OCI-LY7 (cell line): ENCODE measurements around the gene MYMK. TPM values are rescaled to one million over a fixed set of nuclear protein-coding genes. Genes with fewer than 3 reads are reported as not detected.
"Not testable (repeated sequence)": the region's sequence is repeated elsewhere in the genome, so short reads cannot be mapped to it uniquely, and the experiment has no call there.

Source experiments
- BruUV-seq: library from RNA; stranded (reverse); fragments of 400-500 nt; replicated peaks from 2 replicates; lab custom pipeline; 2021; lab: Mats Ljungman, UMichigan
- CTCF ChIA-PET: fragments of 300-600 bp; sonication (Branson Sonifier 250); formaldehyde crosslinking; loops from one replicate; lab custom pipeline; 2022; ENCODE audit warnings: antibody characterized with exemption; ENCODE audit not compliant: unreplicated experiment; lab: Charles Lee
- POLR2A ChIA-PET: fragments of 300-600 bp; sonication (Branson Sonifier 250); formaldehyde crosslinking; loops from one replicate; lab custom pipeline; 2022; ENCODE audit warnings: antibody characterized with exemption; lab: Charles Lee
- DNase-seq: peaks from one replicate; pipeline ENCODE4 v3.0.0-alpha.2; 2015; ENCODE audit warnings: low spot score
- H2AFZ ChIP-seq: fragments of 200-600 bp; sonication (generic), shearing (Covaris generic); 2 replicates; pipeline ENCODE4 v1.6.1; 2014; ENCODE audit warnings: mild to moderate bottlenecking, antibody characterized with exemption, low read length, moderate library complexity
- H3K27ac ChIP-seq: fragments of 200-600 bp; sonication (generic); 2 replicates; pipeline ENCODE4 v1.5.1; 2014; ENCODE audit warnings: mixed run types, low read depth, mild to moderate bottlenecking, moderate library complexity, low read length, inconsistent platforms; ENCODE audit not compliant: poor library complexity, severe bottlenecking
- H3K36me3 ChIP-seq: fragments of 200-600 bp; sonication (generic); 2 replicates; pipeline ENCODE4 v1.6.1; 2014; ENCODE audit warnings: mild to moderate bottlenecking, antibody characterized with exemption, low read length, moderate library complexity, mixed read lengths; ENCODE audit not compliant: insufficient read depth
- H3K4me1 ChIP-seq: fragments of 200-600 bp; sonication (generic); 2 replicates; pipeline ENCODE4 v1.5.1; 2014; ENCODE audit warnings: mild to moderate bottlenecking, low read length; ENCODE audit not compliant: insufficient read depth, poor library complexity, severe bottlenecking
- H3K4me2 ChIP-seq: fragments of 200-600 bp; sonication (generic); 2 replicates; pipeline ENCODE4 v1.6.1; 2014; ENCODE audit warnings: mild to moderate bottlenecking, low read length
- H3K4me3 ChIP-seq: fragments of 200-600 bp; sonication (generic); 2 replicates; pipeline ENCODE4 v1.5.1; 2014; ENCODE audit warnings: mild to moderate bottlenecking, low read depth, low read length; ENCODE audit not compliant: poor library complexity, severe bottlenecking
- H3K79me2 ChIP-seq: fragments of 200-600 bp; sonication (generic); 2 replicates; pipeline ENCODE4 v1.6.1; 2016; ENCODE audit warnings: low read depth, mild to moderate bottlenecking, low read length, moderate library complexity, mixed read lengths; ENCODE audit not compliant: insufficient read depth
- H3K9me2 ChIP-seq: fragments of 200-600 bp; sonication (generic); 2 replicates; pipeline ENCODE4 v1.6.1; 2016; ENCODE audit warnings: mild to moderate bottlenecking, low read length, mixed read lengths; ENCODE audit not compliant: insufficient read depth
- H3K9me3 ChIP-seq: fragments of 200-600 bp; sonication (generic); 2 replicates; pipeline ENCODE4 v1.6.1; 2014; ENCODE audit warnings: mild to moderate bottlenecking, mixed run types, low read length, mixed read lengths
- H4K20me1 ChIP-seq: fragments of 200-600 bp; sonication (generic); 2 replicates; pipeline ENCODE4 v1.6.1; 2014; ENCODE audit warnings: mild to moderate bottlenecking, antibody characterized with exemption, low read length, moderate library complexity, mixed read lengths; ENCODE audit not compliant: insufficient read depth
- EZH2phosphoT487 ChIP-seq: fragments of 200-600 bp; sonication (generic); IDR thresholded peaks from 2 replicates; pipeline ENCODE4 v1.6.1; 2018; ENCODE audit warnings: low read depth, borderline replicate concordance, mild to moderate bottlenecking, mixed run types, antibody characterized with exemption, low read length, moderate library complexity, mixed read lengths
- intact Hi-C: fragments of 100-400 bp; cut with micrococcal nuclease; formaldehyde crosslinking; loops from one replicate; pipeline ENCODE4 v1.10.0; 2022; ENCODE audit not compliant: unreplicated experiment
- total RNA-seq, 2 experiments: library from RNA; depleted of rRNA in 1 of 2; stranded (reverse); fragments of >200 nt in 1 of 2; shearing (Covaris generic) in 1 of 2; gene quantifications; 2 replicates each; pipeline ENCODE4 v1.2.3, GENCODE V29; 2014 to 2022
- TF ChIP-seq, protein P1 (sequence below): fragments of 200-600 bp; sonication (generic); conservative IDR thresholded peaks from 2 replicates; pipeline ENCODE4 v1.5.1; 2014; ENCODE audit warnings: mild to moderate bottlenecking, antibody characterized with exemption, low read length, moderate library complexity, mixed read lengths

Gene MYMK
- total RNA-seq, 2 experiments from 2014 or later = not detected

DNA sequence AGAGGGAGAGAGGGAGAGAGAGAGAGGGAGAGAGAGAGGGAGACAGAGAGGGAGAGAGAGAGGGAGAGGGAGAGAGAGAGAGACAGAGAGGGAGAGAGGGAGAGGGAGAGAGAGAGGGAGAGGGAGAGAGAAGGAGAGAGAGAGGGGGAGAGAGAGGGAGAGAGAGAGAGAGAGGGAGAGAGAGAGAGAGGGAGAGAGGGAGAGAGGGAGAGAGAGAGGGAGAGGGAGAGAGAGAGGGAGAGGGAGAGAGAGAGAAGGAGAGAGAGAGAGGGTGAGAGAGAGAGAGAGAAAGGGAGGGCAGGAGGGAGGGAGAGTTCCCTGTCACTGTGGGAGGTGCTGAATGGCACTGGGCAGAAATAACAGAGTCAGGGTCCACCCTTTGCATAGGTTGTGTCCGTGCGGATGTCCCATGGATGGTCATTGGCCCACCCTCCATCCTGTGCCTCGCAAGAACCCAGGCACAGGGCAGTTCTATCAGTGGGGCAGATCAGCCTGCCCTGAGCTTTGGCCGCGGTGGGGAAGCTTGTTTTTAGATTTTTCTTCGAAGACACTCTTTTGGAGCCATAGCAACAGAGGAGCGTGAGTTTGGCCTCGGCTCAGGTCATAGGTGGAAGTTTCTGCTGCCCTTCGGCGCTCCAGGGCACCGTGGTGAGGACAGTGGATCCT, 39.8 kb upstream of the MYMK start:
- no peak overlapping the region for H3K4me3 ChIP-seq
- DNase-seq = no peak
- no peak overlapping the region for H3K27ac ChIP-seq
- CTCF ChIA-PET = no interaction called here
- no peaks in the 10 kb centered on the region for H3K9me3 ChIP-seq
- peaks cover 10% of the 10 kb centered on the region for H3K4me1 ChIP-seq
- no peaks in the 10 kb centered on the region for H3K9me2 ChIP-seq
- intact Hi-C loops = no loop called here
- H3K79me2 ChIP-seq = no peaks in the 10 kb centered on the region
- TF ChIP-seq, protein P1, sequence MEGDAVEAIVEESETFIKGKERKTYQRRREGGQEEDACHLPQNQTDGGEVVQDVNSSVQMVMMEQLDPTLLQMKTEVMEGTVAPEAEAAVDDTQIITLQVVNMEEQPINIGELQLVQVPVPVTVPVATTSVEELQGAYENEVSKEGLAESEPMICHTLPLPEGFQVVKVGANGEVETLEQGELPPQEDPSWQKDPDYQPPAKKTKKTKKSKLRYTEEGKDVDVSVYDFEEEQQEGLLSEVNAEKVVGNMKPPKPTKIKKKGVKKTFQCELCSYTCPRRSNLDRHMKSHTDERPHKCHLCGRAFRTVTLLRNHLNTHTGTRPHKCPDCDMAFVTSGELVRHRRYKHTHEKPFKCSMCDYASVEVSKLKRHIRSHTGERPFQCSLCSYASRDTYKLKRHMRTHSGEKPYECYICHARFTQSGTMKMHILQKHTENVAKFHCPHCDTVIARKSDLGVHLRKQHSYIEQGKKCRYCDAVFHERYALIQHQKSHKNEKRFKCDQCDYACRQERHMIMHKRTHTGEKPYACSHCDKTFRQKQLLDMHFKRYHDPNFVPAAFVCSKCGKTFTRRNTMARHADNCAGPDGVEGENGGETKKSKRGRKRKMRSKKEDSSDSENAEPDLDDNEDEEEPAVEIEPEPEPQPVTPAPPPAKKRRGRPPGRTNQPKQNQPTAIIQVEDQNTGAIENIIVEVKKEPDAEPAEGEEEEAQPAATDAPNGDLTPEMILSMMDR = no peak
- TF ChIP-seq EZH2phosphoT487 = no peak
- no peak overlapping the region for H3K4me2 ChIP-seq
- H2AFZ ChIP-seq = no peak overlapping the region
- POLR2A ChIA-PET = no interaction called here
- no peaks in the 10 kb centered on the region for H4K20me1 ChIP-seq
- H3K36me3 ChIP-seq = no peaks in the 10 kb centered on the region
- BruUV-seq = no TSS peak

DNA sequence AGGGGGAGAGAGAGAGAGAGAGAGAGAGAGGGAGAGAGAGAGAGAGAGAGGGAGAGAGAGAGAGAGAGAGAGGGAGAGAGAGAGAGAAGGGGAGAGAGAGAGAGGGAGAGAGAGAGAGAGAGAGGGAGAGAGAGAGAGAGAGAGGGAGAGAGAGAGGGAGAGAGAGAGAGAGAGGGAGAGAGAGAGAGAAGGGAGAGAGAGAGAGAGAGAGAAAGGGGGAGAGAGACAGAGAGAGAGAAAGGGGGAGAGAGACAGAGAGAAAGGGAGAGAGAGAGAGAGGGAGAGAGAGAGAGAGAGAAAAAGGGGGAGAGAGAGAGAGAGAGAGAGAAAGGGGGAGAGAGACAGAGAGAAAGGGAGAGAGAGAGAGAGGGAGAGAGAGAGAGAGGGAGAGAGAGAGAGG, 39.1 kb upstream of the MYMK start:
- H3K4me2 ChIP-seq, H3K27ac ChIP-seq, H2AFZ ChIP-seq, H4K20me1 ChIP-seq, DNase-seq, intact Hi-C loops, CTCF ChIA-PET, H3K79me2 ChIP-seq, H3K9me3 ChIP-seq, H3K36me3 ChIP-seq, BruUV-seq, H3K4me3 ChIP-seq, POLR2A ChIA-PET, H3K9me2 ChIP-seq: not testable (repeated sequence)
- peaks cover 12% of the 10 kb centered on the region for H3K4me1 ChIP-seq

DNA sequence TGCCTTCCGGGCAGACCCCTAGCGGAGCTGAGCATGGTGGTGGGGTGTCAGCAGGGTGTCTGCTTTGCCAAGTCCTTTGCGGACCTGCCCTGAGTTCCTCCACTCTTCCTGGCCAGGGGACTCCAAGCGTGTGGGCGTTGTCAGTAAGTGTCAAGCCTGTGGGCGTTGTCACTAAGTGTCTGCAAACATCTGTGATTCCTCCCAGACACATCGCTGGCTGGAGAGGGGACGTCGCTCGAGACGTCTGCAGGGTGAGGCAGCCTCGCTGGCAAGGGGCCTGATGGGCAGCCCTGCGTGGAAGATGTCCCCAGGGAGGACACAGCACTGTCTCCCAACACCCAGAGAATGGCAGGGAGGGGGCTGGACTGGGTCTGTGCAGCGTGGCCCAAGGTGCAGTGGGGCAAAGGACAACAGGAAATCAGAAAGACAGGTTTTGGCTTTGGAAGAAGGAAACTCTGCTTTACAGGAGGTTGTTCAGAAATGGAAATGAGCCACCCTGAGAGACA, 38.6 kb upstream of the MYMK start:
- H3K4me3 ChIP-seq = no peak overlapping the region
- no TSS peak for BruUV-seq
- no peak for DNase-seq
- H3K79me2 ChIP-seq = no peaks in the 10 kb centered on the region
- no peaks in the 10 kb centered on the region for H3K9me3 ChIP-seq
- no peaks in the 10 kb centered on the region for H3K36me3 ChIP-seq
- TF ChIP-seq EZH2phosphoT487 = no peak
- TF ChIP-seq, protein P1 = no peak
- CTCF ChIA-PET = no interaction called here
- no peaks in the 10 kb centered on the region for H4K20me1 ChIP-seq
- peaks cover 17% of the 10 kb centered on the region for H3K4me1 ChIP-seq
- H2AFZ ChIP-seq = no peak overlapping the region
- POLR2A ChIA-PET = no interaction called here
- H3K4me2 ChIP-seq = peak overlapping the region; percentile 14
- H3K27ac ChIP-seq = no peak overlapping the region
- H3K9me2 ChIP-seq = no peaks in the 10 kb centered on the region
- intact Hi-C loops = no loop called here
